ENCODE results near the gene KAT8. TPM values are rescaled to one million over a fixed set of nuclear protein-coding genes. Genes with fewer than 3 reads are reported as not detected.

KAT8 gene
- total and polyA plus RNA-seq, 2 of the 4 experiments (the other 2 are of a cell fraction) = 19.4 to 27.4 TPM

GRCh38 chr16:31105677-31106213 lies 11.7 kb upstream of the KAT8 start:
- peaks cover 15% of the 10 kb centered on the region for H3K36me3 ChIP-seq (ENCODE audit: control insufficient read depth, insufficient read depth, low read length)
- peaks cover 14 to 27% of the 10 kb centered on the region in 2 experiments for H3K79me1 ChIP-seq (ENCODE audit: low read depth in 1 of 2, low read length in 2 of 2)
- peak overlapping the region; percentile 5; the same call in 1 of the 2 replicates for H3K18ac ChIP-seq (ENCODE audit: low read depth, low read length)
- POLR2A ChIA-PET (ENCODE audit: unreplicated experiment) = no interaction called here
- CTCF ChIA-PET = no interaction called here
- no peaks in the 10 kb centered on the region for H3K27me3 ChIP-seq (ENCODE audit: control insufficient read depth, insufficient read depth, low read length)
- H4K5ac ChIP-seq (ENCODE audit: low read depth, low read length) = peak overlapping the region; percentile 82
- TF ChIP-seq MAFK (IDR thresholded peaks at IDR 0.05; ENCODE audit: low read depth, low read length) (no peak), BHLHE40 (IDR thresholded peaks at IDR 0.05; ENCODE audit: low read depth, low read length) (0 out of 2 replicates have a peak, but pooled peaks have one; percentile 21), NFE2L2 (IDR thresholded peaks at IDR 0.05; ENCODE audit: low read depth, low read length) (no peak), RAD21 (IDR thresholded peaks at IDR 0.05; ENCODE audit: low read length) (peak; percentile 35; the same call in 1 of the 2 replicates), CEBPB (IDR thresholded peaks at IDR 0.05; ENCODE audit: low read depth, low read length) (no peak), POLR2A (IDR thresholded peaks at IDR 0.05; ENCODE audit: low read depth, low read length) (no peak), CTCF (conservative IDR thresholded peaks at IDR 0.05; ENCODE audit: low read depth, low read length) (peak; percentile 61)
- peak overlapping the region; percentile 81 to 97; a peak in 3 of 4 replicates for H4K8ac ChIP-seq (ENCODE audit: low read depth in 2 of 2, low read length in 2 of 2)
- H3K9ac ChIP-seq (ENCODE audit: low read depth, low read length) = 0 out of 2 replicates have a peak overlapping the region, but pooled peaks have one; percentile 3
- H3K9me1 ChIP-seq (ENCODE audit: insufficient read depth, low read length) = peaks cover 14% of the 10 kb centered on the region; the same call in 1 of the 2 replicates
- DNase-seq (no peak), ATAC-seq (ENCODE audit: low read depth) (peak; percentile 74)
- H2BK20ac ChIP-seq (ENCODE audit: low read depth, low read length) = no peak overlapping the region
- BruUV-seq (replicated peaks) = no TSS peak
- intact Hi-C loops (cut with micrococcal nuclease) = loop anchor here (2.0 kb wide), 1 partner anchor 53 kb away; no protein-coding TSS in a partner anchor
- H3K4me2 ChIP-seq (ENCODE audit: low read depth, low read length) = no peak overlapping the region
- H3K9me3 ChIP-seq (ENCODE audit: control insufficient read depth, insufficient read depth, low read length) = no peaks in the 10 kb centered on the region
- no peaks in the 10 kb centered on the region; the same call in 1 of the 2 replicates for H4K20me1 ChIP-seq (ENCODE audit: insufficient read depth, low read length)
- H2BK15ac ChIP-seq (ENCODE audit: low read depth, low read length) = peak overlapping the region; percentile 1; the same call in 1 of the 3 replicates
- in situ Hi-C loops (cut with MboI; ENCODE audit: low sequenced_read_pairs) = no loop called here
- H3K27ac ChIP-seq (ENCODE audit: insufficient read depth, low read length) = peak overlapping the region; percentile 43
- H2BK5ac ChIP-seq (ENCODE audit: low read depth, low read length, poor library complexity, severe bottlenecking) = peak overlapping the region; percentile 46
- H3K23ac ChIP-seq (ENCODE audit: low read depth, low read length) = no peak overlapping the region
- H3K4me3 ChIP-seq (ENCODE audit: insufficient read depth, low read depth, low read length) = no peak overlapping the region
- peak overlapping the region; percentile 22 for H2AK9ac ChIP-seq (replicated peaks; ENCODE audit: low read depth, low read length, poor library complexity)
- WGBS, 2 experiments (ENCODE audit: extremely low coverage in 2 of 2, insufficient read length in 1 of 2) = 25% methylated on average over 10 of the region's 33 CpGs; no CpG with 5 or more reads in 1 of the 2 experiments
- H2AFZ ChIP-seq (replicated peaks; ENCODE audit: low read length, poor library complexity) = peak overlapping the region; percentile 94
- H3K4me1 ChIP-seq (ENCODE audit: control insufficient read depth, insufficient read depth, low read length) = peaks cover 5% of the 10 kb centered on the region
- H3K14ac ChIP-seq (replicated peaks; ENCODE audit: low read depth, low read length) = no peak overlapping the region
- no peak overlapping the region for H3K4ac ChIP-seq (ENCODE audit: low read depth, low read length)
- dilution Hi-C loops (cut with HindIII; ENCODE audit: low sequenced_read_pairs, unreplicated experiment) = no loop called here
- H2BK120ac ChIP-seq (ENCODE audit: low read depth, low read length) = no peak overlapping the region
- no peak overlapping the region for H4K91ac ChIP-seq (ENCODE audit: insufficient read depth, low read depth, low read length)
- no peak overlapping the region for H2AK5ac ChIP-seq (ENCODE audit: low read depth, low read length)
- no peak overlapping the region for H3K56ac ChIP-seq (ENCODE audit: extremely low read depth, insufficient read depth, low read length)
